Measurements from ENCODE around the gene ANXA1.
"Not testable (repeated sequence)": the region's sequence is repeated elsewhere in the genome, so short reads cannot be mapped to it uniquely, and the experiment has no call there.

ANXA1 gene

DNA sequence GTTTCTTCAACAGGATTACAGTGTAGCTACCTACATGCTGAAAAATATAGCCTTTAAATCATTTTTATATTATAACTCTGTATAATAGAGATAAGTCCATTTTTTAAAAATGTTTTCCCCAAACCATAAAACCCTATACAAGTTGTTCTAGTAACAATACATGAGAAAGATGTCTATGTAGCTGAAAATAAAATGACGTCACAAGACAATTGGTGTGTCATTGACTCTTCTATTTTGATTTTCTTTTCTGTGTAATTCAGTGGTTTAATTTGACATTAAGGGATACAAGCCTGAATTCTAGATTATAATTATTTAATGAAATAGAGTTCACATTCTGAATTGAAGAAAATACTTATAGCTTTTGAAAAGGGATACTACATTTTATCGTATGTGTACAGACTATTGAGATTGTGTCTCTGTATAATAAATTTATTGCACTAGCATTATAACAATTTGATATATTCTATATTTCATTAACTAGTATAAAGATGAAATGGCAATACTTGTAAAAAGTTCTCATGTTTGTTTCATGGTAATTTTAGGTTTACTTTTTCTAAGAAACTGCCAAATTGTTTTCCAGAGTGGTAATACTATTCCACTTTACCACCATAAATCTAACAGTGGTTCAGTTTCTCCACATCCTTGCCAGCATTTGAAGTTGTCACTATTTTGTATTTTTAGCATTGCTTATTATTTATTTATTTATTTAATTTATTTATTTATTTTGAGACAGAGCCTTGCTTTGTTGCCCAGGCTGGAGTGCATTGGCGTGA is 18.7 kb downstream of the ANXA1 start:
- DNase-seq: no peak

DNA sequence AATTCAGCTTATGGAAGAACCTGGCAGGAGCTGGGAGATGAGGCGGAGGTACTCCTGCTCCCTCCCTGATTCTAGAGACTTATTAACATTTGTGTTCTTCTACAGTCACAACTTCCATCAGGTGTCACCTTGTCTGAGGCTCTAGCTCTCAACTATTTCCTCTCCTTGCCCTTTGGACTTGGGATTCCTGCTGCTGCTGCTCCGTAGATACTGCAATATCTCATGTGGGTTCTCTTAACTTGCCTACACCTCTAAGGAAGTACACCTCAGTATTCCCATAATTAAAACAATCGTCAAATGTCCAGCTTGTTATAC is 21.2 kb downstream of the ANXA1 start:
- no peak for DNase-seq

DNA sequence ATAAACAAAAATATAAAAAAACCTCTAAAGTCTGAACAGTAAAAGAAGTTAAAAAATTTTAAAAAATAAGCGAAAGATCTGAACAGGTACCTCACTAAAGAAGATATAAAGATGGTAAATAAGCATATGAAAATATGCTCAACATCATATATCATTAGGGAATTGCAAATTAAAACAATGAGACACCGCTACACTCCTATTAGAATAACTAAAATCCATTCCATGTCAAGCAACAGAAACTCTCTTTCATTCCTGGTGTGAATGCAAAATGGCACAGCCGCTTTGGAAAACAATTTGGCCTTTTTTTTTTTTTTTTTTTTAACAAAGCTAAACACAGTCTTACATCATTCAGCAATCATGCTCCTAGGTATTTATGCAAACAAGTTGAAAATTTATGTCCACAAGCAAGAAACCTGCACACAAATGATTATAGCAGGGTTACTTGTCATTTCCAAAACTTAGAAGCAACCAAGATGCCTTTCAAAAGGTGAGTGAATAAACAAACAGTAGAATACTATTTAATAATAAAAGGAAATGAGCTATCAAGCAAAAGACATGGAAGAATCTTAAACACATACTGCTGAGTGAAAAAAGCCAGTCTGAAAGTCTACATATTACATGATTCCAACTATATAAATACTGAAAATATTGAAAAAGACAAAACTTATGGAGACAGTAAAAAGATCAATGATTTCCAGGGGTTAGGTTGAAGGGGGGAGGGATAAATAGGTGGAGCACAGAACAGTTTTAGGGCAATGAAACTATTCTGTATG is 22.1 kb downstream of the ANXA1 start:
- DNase-seq: no peak

DNA sequence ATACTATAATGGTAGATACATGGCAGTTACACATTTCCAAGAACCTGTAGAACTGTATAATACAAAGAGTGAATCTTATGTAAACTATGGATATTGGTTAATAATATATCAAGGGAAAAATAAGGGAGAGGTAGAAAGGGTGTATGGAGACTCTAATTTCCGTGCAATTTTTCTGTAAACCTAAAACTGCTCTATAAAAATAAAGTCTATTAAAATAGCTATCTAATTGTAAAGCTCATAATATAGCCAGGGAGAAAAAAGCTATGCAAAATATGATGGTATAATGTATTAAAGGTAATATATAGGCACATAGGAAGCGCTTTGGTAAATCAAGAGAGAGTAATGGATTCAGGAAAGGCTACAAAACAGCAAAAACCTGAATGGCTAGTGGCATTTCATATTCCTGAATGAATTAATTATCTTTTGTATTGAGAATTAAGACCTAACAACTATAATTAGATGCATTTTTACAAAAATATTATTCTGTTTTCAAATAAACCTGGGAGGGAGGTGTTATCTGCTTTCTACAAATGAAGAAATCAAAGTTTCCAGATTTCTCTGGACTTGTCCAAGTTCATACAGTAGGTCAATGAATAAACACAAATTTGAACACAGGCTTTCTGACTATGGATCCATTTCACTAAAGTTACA is 22.8 kb downstream of the ANXA1 start:
- DNase-seq: no peak

DNA sequence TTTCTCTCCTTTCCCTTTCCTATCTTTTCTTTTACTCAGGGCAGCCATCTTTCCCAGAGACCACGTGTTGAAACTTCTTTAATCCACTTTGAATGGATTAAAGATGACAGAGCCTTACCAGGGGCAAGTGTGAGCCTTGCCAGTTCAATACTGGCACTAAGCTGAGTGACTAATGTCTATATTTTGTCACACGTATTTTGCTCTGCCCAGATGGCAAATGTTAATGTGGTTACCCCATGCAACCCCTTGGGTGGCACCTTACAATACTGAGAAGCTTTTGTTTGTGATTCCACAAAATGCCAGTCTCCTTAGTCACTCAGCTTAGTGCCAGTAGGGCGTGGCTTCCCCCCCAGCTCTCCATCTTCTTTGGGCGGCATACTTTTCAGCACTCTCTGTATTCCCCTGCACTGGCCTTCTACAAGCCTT is 24.8 kb downstream of the ANXA1 start:
- DNase-seq: no peak

DNA sequence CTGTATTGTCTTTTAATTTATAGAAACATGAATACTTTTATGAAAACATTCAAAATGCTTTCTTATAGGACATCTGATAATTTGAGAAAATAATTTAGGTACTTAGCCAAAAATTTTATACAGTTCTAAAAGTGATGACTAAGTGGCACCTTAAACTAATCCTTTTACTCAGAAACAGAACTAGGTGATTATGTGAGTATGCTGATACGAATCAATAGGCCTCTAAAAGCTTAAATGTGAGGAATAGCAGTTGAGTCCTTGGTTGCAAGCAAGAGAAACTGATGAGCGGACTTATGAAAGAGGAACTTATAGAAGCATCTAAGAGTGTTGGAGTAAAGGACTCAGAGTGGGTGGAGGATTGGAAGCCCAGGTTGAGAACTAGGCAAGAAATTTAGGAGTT is 26.4 kb downstream of the ANXA1 start:
- DNase-seq: no peak

DNA sequence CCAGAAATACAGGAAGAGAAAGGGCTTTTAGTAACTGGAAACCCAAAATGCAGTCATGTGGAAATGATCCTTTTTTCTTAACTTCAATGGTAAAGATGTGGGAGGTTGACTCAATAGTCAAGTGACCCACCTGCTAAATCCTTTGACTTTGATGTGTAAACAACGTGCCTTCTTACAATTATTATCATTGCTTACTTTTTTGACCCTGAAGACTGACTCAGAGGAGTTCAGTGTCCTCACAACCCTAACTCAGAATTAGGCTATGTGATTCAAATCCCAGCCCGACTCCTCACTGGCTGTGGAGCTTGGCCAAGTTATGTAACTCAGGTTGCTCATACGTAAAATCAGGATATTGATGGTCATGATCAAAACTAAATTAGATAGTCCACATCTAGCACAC is 27.9 kb downstream of the ANXA1 start:
- DNase-seq: no peak

DNA sequence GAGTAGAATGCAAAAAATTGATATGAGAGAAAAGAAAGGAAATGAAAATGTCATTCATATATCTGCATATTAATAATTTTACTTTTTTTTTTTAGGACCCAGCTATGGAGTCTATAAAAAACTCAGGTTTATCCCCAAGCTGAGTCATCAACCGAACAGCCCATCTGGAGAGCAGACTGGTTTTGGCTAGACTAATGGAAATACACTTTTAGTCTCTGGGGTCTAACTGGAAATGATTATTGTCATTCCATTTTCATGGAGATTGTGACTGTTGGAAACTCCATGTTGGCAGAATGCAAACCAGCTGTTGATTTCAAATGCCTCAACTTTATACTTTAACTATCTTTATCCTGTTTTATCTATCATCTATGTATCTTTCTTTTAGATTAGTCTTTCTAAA is 28.7 kb downstream of the ANXA1 start:
- no peak for DNase-seq

DNA sequence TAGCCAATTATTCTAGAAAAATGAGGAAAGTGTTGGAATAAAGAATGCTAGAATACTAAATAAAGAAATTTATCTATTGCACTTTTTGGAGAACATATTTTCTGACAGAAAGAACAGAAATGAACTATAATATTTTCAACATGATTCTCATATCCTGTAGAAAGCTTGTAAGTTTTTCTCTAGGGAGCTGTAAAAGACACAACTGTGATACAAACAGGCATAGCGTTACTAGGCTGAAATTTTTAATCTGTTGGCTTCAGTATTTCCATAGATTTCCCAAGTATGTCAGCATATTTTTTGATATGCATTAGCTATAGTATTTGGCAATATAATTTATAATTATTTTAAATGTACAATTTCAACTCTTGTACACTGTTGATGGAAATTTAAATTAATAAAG is 31.3 kb downstream of the ANXA1 start:
- no peak for DNase-seq

DNA sequence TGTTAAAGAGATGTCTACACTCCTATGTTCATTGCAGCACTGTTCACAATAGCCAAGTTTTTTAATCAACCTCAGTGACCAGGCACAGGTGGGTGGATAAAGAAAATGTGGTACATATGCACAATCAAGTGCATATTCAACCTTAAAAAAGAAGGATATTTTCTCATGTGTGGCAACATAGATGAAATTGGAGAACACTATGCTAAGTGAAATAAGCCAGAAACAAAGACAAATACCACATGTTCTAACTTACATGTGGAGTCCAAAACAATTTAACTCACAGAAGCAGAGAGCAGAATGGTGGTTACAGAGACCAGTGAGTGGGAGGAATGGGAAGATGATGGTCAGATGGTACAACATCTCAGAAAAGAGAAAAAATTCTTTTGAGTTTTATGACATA is 31.8 kb downstream of the ANXA1 start:
- no peak for DNase-seq

DNA sequence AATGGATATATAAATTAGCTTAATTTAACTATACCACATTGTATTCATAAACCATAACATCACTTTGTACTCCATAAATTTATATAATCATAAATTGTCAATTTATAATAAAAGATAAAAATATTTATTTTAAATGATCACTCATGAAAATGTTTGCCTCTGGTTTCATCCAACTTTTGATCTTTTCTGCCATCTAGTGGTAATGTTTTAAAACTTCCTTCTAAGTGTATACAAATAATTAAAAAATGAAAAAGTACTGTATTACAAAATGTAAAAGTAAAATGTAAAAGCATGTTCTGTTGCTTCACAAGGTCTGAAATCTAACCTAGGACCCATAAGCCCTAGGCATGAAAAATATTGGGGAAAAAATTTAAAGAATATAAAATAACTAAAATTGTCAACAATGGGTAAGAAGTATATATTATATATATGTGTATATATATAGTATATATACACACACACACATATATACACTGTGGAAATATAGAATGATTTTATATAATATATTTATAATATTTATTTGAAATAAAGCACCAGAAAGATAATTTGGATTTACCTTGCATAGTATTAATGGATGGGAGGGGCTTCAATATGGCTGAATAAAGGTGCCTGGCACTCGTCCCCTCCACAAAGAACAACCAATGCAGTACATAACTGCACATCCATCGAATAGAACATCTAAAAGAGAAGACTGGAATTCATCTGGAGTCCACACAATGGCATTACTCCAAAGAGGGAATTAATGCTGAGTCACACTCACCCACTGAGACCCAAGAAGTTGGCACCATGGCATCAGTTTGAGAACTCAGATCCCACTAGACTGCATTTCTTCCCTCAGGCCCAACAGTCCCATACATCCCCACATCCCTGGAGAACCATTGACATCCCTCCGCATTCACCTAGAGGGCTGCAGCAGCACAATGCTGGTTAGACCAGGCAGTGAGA is 32.5 kb downstream of the ANXA1 start:
- no peak for DNase-seq

DNA sequence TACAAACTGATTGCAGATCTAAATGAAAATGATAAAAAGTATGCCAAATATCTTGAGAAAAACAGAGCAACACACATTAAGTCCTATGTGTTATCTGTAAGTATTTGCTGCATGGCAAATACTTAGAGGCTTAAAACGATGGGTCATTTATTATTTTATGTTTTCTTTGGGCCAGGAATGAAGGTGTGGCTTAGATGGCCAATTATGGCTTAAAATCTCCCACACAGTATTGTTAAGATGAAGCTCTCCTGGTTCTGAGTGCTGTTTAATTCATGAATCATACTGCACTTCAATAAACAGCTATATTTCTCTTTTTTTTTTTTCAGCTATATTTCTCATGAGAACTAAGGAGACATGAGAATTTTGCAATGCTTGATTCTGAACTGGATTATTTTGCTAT is 39.4 kb downstream of the ANXA1 start:
- not testable (repeated sequence) for DNase-seq

DNA sequence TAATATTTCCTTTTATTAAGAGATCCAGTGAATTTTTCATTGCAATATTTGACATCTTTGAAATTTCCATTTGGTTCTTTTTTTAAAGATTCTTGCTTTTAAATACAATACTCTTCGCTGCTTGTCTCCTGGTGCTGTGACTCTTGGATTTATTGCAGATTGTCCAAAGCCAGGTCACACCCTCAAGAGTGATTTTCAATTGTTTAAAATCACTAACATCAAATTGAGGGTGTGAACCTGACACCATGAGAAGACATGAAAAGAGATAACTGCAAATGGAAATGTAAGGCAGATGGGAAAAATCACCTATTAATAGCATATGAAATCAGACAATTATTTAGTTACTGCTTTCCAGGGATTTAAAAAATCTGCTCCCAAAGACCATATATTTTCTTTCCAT is 42.6 kb downstream of the ANXA1 start:
- no peak for DNase-seq

DNA sequence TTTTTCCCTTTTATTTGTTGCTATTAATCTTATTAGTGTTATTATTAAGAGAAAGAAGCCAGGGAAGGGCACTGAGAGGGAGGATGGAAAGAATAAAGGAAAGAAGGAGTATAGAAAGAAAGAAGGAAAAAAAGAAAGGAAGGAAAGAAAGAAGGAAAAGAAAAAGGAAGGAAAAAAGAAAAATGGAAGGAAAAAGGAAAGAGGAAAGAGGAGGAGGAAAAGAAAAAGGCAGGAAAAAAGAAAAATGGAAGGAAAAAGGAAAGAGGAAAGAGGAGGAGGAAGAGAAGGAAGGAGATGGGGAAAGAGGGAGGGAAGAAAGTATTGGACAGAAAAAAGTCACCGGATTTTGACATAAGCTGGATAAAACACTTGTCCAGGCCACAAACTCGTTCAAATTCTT is 47.8 kb downstream of the ANXA1 start:
- DNase-seq: no peak

DNA sequence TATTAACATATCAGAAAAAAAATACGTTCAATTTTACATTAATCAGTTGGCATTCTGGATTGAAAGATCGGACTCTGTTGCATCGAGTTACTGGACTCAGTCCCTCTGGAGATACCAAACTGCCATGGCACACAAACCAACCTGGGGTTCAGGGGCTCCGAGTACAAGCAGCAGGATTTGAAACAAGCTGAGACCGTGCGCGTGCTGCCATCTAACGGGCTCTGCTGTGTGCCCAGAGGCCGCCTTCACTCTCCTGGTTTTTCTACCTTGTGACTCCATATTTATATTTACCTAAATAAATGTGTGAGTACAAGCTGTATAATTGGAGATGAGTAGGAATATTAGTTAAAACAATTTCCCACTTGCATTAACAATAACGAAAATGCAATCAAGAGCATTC is 48.2 kb downstream of the ANXA1 start:
- DNase-seq: no peak

DNA sequence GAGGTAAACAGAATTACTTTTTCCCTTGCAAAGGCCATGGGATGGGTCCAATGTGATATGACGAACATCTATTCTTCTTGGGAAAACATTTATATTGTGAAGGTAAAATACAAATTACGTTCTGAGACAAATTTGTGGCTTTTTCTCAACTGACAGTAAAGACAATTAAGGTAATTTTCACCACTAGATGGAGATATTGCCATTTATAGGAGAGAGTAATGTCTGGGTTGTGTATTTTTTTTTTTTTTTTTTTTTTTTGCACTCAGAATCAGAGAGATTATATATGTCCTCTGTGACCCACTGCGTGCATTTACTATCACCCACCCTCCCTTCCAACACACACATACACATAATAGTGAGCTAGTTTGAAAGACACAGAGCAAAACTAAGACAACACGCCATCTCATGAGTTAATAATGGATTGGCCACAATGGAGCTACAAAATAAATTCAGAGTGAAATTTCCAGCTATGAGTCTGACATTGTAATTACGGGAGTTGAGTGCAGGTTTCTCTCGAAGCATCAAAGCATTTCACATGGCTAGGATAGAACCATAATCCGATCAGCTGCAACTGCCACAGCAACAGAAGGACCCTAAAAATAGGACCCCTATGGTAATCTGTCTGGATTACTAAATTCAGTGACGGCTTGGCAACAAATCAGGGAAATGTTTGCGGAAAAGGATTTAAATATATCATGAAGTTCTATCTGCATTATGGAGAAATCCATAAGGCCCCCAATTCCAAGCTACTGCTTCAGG is 49.2 kb downstream of the ANXA1 start:
- no peak for DNase-seq

DNA sequence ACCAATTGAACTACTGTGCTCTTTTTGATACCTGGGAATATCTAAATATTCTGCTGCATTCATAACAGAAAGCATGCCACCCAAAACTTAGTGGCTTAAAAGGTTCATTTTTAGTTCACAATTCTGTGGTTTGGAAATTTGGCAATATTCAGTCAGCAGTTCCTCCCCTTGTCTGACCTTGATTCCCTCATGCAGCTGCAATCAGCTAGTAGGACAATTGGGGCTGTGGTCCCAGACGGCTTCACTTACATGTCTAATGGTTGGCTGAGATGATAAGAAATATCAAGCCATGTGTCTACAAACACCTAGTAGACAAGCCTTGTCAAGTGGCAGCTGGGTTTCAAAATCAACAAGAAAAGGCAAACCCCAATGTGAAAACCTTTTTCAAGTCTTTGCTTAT is 51.3 kb downstream of the ANXA1 start:
- no peak for DNase-seq

DNA sequence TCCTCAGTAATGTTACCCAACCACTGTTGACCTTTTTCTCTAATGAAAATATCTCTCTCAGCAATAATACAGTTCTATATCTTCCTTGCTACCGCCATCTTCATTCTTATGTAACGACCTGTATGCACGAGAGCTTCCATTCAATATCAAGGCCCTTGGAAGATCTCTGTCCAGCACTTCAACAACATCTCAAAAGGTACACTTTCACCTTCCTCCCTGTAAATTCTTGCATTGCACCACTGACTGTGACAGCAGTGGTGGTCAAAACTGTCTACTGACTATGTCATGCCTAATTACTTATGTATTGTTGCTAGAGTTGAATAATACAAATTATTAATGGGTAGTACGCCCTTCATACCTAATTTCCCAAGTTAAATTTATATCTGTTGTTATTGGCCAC is 53.3 kb downstream of the ANXA1 start:
- no peak for DNase-seq

DNA sequence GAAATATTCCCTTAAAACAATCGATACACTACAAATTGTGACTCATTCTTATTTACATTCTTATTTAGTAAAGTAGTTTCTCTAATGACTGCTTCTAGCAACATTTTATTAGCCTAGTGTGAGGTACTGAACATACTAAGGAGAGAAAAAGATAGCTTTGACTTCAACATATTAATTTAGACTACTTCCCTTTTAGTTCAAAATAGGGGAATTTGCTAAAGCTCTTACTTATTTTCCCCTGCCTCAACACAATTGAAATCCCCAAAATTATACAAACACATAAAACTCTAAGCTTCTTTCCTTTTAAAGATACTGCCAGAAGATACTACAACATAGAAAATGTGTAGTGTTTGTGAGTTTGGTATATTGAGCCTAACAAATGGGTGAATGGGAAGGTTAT is 55.2 kb downstream of the ANXA1 start:
- DNase-seq: no peak

DNA sequence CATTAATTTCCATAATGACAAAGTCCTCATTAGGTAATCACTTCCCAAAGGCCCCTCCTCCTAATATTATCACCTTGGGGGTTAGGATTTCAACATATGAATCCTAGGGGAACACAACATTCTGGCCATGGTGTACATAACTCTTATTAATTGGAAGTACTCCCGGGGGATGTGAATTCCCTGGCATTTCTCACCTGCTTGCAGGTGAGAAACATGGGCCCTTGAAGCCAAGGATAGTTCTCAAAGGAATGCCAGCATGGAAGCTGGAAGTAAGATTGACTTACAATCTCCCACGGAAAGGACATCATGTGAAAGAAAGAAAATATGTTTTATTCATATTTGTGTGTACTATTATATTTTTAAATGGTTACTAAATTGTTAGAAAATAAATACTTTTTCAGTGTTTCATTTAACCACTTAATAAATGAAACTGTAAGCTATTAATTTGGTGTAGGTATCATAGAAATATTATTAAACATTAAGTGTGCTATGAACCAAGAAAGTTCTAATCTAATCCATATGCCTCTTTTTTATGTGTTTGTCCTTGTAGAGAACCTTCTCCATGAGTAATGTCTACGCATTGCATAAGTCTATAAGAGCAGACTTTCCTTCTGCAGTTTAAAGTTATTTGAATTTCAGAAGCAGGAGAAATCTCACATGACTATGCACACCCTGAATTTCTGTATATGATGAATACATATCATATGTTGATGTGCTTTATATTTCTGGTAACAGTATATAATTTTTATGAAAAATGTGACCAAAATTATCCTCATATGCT is 59.4 kb downstream of the ANXA1 start:
- no peak for DNase-seq

DNA sequence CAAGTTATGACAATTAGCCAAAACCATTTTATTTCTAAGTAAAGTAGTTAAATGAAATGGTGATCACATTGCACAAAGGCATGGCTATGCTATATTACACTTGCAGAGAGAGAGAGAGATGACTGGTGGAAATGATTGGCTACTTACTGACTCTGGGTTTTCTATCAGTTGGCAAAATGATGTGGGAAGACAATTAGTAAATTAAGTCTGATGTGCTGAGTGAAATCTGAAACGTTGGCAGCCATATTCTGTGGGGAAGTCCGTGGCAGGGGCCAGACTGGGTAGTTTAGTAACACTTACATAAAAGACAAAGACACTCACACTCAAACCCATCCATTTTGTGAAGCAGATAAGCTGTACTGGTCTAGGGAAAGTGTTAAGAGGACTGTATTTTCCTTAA is 61.6 kb downstream of the ANXA1 start:
- no peak for DNase-seq

DNA sequence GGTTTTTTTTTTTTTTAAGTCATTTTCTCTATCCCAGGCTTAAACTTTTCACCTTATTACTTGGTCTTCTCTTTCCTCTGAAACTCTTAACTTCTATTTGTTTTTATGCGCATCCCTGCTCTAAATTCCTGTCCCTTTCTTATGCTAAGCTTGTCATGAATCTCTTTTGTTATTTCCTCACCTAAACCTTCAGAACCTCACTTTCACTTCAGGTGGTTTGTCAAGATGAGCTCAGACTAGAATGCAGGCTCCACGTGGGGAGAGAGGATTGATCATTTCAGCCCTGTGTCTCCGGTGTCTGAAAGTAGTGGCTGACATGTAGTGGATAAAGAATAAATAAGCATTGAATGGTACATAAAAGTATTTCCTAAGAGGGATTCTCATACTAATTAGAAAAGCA is 63.6 kb downstream of the ANXA1 start:
- no peak for DNase-seq
